OCI-LY1 (cell line): ENCODE measurements around the gene CYP20A1.
"Not testable (repeated sequence)": the region's sequence is repeated elsewhere in the genome, so short reads cannot be mapped to it uniquely, and the experiment has no call there.

Source experiments
- EZH2 ChIP-seq: fragments of 200-600 bp; sonication (generic), shearing (Covaris generic); IDR thresholded peaks from 2 replicates; pipeline ENCODE4 v1.8.0; 2017; ENCODE audit warnings: borderline replicate concordance, mixed run types, mild to moderate bottlenecking, antibody characterized with exemption, low read length, moderate library complexity, mixed read lengths
- TF ChIP-seq, protein P1 (sequence below): fragments of 200-600 bp; sonication (generic), shearing (Covaris generic); IDR thresholded peaks from 2 replicates; pipeline ENCODE4 v1.5.1; 2017; ENCODE audit warnings: mild to moderate bottlenecking, antibody characterized with exemption, low read length, moderate library complexity, mixed read lengths

DNA sequence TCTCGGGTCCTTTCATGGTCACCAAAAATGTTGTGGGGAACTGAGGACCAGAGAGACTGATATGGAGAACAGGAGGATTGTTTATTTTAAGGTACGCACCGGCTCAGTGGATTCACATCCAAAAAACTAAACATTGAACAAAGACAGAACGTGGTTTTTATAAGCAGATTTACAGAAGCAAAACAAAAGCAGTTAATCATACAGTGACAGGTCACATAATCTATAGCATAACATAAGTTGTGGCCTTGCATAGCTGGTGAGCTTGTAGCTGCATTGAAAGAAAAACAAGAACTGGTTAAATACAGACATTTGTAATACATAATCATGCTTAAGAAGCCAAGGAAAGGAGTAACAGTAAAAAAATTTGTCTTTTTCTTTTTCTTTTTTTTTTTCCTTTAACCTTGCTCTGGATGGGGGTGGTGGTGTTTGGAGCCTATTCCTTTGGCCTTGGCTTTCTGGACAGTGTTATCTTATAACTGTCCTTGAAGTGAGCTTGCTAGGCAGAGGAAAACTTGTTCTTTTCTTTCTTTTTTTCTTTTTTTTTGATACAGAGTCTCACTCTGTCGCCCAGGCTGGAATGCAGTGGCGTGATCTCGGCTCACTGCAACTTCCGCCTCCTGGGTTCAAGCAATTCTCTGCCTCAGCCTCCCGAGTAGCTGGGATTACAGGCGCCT is 14.7 kb downstream of the CYP20A1 start:
- TF ChIP-seq, protein P1, sequence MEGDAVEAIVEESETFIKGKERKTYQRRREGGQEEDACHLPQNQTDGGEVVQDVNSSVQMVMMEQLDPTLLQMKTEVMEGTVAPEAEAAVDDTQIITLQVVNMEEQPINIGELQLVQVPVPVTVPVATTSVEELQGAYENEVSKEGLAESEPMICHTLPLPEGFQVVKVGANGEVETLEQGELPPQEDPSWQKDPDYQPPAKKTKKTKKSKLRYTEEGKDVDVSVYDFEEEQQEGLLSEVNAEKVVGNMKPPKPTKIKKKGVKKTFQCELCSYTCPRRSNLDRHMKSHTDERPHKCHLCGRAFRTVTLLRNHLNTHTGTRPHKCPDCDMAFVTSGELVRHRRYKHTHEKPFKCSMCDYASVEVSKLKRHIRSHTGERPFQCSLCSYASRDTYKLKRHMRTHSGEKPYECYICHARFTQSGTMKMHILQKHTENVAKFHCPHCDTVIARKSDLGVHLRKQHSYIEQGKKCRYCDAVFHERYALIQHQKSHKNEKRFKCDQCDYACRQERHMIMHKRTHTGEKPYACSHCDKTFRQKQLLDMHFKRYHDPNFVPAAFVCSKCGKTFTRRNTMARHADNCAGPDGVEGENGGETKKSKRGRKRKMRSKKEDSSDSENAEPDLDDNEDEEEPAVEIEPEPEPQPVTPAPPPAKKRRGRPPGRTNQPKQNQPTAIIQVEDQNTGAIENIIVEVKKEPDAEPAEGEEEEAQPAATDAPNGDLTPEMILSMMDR = not testable (repeated sequence)
- not testable (repeated sequence) for TF ChIP-seq EZH2
